Measurements from ENCODE around the gene NCEH1.

DNA sequence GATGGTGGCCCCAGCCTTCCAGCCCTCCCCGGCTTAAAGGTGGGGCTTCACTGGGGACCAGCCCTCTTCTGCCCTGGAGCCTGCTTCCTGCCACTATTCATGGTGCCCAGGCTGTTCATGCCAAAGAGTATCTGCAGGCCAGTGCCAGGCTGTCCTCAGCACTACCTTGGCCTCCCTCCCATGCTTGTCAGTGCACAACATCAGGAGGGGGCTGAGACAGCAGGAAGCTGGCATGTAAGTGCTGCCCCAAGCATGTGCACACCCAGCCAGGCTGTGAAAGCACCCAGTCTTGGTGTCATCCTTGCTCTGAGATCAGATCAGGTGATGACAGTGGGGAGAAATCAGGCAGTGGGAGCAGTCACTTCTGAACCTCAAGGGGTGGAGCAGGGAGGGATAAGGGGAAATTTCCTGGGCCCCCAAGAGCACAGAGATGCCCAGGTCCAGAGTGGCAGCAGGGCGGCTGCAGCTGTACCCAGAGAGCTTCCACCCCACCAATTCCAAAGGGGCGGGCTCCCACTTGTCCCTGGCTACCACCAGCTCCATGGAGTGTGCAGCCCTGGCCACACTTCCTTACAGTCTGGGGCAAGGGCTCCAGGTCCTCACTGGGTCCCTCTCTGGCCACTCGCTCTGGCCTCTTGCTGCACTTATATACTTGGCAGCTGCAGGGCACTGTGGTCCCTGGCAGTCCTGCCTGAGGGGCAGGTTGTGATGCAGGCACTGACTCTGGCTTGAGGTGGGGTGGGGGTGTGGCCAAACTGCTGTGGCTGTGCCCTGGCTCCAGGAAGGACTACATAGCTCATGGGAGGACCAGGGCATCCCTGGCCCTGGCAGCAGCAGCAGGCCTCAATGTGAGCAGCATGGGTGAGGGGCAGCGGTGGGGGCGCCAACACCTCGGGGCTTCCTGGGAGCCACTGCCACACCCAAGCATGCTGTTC lies 96.3 kb downstream of the NCEH1 start:
- TF ChIP-seq, protein P1, sequence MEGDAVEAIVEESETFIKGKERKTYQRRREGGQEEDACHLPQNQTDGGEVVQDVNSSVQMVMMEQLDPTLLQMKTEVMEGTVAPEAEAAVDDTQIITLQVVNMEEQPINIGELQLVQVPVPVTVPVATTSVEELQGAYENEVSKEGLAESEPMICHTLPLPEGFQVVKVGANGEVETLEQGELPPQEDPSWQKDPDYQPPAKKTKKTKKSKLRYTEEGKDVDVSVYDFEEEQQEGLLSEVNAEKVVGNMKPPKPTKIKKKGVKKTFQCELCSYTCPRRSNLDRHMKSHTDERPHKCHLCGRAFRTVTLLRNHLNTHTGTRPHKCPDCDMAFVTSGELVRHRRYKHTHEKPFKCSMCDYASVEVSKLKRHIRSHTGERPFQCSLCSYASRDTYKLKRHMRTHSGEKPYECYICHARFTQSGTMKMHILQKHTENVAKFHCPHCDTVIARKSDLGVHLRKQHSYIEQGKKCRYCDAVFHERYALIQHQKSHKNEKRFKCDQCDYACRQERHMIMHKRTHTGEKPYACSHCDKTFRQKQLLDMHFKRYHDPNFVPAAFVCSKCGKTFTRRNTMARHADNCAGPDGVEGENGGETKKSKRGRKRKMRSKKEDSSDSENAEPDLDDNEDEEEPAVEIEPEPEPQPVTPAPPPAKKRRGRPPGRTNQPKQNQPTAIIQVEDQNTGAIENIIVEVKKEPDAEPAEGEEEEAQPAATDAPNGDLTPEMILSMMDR (IDR thresholded peaks at IDR 0.05) = no peak
- TF ChIP-seq POLR2AphosphoS5 (IDR thresholded peaks at IDR 0.05) (no peak), POLR2A (IDR thresholded peaks at IDR 0.05) (no peak)
